Measurements from ENCODE around the gene DDX54.
A peak's percentile ranks its signal among the peaks of the same experiment; 100 is the strongest.

The DDX54 gene, protein sequence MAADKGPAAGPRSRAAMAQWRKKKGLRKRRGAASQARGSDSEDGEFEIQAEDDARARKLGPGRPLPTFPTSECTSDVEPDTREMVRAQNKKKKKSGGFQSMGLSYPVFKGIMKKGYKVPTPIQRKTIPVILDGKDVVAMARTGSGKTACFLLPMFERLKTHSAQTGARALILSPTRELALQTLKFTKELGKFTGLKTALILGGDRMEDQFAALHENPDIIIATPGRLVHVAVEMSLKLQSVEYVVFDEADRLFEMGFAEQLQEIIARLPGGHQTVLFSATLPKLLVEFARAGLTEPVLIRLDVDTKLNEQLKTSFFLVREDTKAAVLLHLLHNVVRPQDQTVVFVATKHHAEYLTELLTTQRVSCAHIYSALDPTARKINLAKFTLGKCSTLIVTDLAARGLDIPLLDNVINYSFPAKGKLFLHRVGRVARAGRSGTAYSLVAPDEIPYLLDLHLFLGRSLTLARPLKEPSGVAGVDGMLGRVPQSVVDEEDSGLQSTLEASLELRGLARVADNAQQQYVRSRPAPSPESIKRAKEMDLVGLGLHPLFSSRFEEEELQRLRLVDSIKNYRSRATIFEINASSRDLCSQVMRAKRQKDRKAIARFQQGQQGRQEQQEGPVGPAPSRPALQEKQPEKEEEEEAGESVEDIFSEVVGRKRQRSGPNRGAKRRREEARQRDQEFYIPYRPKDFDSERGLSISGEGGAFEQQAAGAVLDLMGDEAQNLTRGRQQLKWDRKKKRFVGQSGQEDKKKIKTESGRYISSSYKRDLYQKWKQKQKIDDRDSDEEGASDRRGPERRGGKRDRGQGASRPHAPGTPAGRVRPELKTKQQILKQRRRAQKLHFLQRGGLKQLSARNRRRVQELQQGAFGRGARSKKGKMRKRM

DNA sequence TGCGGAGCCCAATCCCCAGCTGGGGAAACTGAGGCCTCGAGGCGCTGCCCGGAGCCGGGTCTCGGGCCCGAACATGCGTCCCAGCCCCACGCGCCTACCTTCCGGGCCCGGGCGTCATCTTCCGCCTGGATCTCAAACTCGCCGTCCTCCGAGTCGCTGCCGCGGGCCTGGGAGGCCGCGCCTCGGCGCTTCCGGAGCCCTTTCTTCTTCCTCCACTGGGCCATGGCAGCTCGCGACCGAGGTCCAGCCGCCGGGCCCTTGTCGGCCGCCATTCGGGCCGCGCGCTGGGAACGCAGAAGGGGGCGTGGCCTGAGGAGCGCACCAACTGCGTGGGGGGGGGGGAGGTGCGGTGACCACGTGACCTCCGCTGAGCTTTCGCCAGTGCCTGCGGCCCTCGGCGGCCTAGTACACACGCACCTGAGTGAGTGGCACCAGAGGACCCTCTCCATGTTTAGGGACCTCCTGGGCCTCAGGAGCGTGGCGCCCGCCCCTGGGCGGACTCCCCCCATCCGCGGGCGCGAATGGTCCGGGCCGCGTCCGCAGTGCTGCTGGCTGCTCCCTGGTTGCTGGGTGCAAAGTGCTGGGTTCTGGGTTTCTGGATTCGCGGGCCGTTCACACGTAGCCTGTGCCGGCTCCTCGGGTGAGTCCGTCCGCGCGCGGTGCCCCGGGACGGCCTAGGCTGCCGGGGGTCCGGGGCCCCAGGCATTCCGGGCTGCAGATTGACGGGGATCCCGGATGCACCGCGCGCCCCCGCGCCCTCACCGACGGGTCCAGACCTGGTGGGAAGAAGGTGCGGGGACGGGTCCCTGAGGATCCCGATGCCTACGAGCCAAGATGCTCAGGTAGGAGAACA is at the start of gene DDX54, which contains the start of gene RITA1:
DDX54 (minus strand) TSS at position 299 of the 853 bp plus-strand sequence; CDS start at position 272, 27 bp downstream.
RITA1 (plus strand) TSS at position 542 of the 853 bp plus-strand sequence. CDS start 1,026 bp downstream, outside the sequence.
- TF ChIP-seq, protein P1, sequence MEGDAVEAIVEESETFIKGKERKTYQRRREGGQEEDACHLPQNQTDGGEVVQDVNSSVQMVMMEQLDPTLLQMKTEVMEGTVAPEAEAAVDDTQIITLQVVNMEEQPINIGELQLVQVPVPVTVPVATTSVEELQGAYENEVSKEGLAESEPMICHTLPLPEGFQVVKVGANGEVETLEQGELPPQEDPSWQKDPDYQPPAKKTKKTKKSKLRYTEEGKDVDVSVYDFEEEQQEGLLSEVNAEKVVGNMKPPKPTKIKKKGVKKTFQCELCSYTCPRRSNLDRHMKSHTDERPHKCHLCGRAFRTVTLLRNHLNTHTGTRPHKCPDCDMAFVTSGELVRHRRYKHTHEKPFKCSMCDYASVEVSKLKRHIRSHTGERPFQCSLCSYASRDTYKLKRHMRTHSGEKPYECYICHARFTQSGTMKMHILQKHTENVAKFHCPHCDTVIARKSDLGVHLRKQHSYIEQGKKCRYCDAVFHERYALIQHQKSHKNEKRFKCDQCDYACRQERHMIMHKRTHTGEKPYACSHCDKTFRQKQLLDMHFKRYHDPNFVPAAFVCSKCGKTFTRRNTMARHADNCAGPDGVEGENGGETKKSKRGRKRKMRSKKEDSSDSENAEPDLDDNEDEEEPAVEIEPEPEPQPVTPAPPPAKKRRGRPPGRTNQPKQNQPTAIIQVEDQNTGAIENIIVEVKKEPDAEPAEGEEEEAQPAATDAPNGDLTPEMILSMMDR (IDR thresholded peaks at IDR 0.05; ENCODE audit: borderline replicate concordance, control extremely low read depth, extremely low read depth, insufficient read depth, missing control alignments): no peak
- DNase-seq (ENCODE audit: low spot score): peak; percentile 84
- in situ Hi-C loops (cut with MboI; ENCODE audit: low sequenced_read_pairs, unreplicated experiment): loop anchor here (25.0 kb wide), 1 partner anchor 727 kb away; no protein-coding TSS in a partner anchor

DNA sequence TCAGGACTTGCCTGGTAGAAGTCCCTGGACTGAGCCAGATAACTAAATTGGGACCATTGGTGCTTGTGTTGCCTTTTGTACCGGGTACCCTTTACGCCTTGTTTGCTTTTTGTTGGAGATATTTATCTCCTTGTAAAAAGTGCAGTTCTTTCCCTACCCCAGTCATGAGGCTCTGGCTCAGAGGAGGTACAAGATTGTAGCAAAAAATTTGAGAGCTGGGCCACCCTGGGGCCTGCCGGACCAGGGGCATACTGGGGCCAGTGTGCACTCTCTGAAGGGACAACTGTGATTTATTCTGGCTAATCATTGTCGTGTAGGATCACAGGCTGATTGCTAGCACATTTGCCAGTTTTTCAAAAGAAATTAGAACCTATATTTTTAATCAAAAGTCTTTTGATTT is 49.2 kb upstream of the DDX54 start:
- in situ Hi-C loops (cut with MboI; ENCODE audit: low sequenced_read_pairs, unreplicated experiment): no loop called here
- TF ChIP-seq, protein P1 (IDR thresholded peaks at IDR 0.05; ENCODE audit: borderline replicate concordance, control extremely low read depth, extremely low read depth, insufficient read depth, missing control alignments): no peak

DNA sequence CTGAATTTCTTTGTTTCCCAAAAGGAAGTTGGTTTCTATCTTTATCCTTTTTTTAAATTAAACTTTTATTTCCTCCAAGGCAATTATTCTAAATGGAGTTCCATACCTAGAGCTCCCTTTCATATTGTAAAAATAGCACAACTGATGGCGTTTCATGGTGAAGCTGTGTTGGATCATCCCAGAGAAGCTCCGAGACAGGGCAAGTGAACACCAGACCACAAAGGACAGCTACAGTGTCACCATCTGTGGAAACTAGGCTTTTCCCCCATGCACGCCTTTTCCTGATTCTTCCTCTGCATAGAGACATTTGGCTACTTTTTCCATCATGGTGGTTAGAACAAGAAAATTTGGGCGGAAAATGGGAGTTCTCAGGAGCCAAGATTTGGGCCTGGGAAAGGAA is 48.7 kb upstream of the DDX54 start:
- in situ Hi-C loops (cut with MboI; ENCODE audit: low sequenced_read_pairs, unreplicated experiment): no loop called here
- TF ChIP-seq, protein P1 (IDR thresholded peaks at IDR 0.05; ENCODE audit: borderline replicate concordance, control extremely low read depth, extremely low read depth, insufficient read depth, missing control alignments): no peak
- DNase-seq (ENCODE audit: low spot score): no peak

More for the DNA sequence above, 49.2 kb upstream of the DDX54 start:
- no peak for DNase-seq (ENCODE audit: low spot score)

DNA sequence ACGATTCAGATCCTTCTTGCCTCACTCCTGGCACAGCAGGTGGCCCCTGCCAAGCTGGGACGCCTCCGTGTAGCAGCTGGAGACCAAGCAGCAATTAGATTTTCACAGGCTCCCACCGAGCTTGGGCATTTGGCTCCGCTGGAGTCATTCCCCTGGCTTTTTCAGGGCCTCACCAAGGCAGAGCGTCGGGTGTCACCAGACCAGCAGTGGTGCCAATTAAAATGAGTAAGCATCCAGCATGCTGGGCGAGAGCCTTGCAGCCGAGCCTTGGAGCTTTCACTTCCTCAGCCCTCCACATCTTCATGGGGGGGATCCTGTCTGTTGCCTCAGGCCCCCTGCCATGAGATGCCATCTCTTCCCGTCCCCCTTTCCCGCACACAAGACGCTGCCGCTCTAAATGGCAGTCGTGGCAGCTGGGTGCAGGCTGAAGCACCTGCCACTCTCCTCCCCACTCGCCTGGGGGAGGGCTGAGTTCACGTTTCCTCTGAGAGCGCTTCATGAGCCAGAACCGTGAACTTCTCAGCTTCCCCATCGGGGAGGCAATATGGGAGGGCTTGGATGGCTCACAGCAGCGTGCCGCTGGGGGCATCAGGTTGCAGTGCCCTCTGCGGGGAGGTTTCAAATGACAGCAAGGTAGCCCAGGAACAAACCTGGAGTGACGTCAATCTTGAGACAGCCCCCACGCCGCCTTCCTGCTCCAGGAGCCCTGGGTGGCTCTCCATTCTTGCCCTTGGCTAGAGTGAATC is 47.7 kb upstream of the DDX54 start:
- peak; percentile 66 for DNase-seq (ENCODE audit: low spot score)
- TF ChIP-seq, protein P1 (IDR thresholded peaks at IDR 0.05; ENCODE audit: borderline replicate concordance, control extremely low read depth, extremely low read depth, insufficient read depth, missing control alignments): no peak
- in situ Hi-C loops (cut with MboI; ENCODE audit: low sequenced_read_pairs, unreplicated experiment): no loop called here

DNA sequence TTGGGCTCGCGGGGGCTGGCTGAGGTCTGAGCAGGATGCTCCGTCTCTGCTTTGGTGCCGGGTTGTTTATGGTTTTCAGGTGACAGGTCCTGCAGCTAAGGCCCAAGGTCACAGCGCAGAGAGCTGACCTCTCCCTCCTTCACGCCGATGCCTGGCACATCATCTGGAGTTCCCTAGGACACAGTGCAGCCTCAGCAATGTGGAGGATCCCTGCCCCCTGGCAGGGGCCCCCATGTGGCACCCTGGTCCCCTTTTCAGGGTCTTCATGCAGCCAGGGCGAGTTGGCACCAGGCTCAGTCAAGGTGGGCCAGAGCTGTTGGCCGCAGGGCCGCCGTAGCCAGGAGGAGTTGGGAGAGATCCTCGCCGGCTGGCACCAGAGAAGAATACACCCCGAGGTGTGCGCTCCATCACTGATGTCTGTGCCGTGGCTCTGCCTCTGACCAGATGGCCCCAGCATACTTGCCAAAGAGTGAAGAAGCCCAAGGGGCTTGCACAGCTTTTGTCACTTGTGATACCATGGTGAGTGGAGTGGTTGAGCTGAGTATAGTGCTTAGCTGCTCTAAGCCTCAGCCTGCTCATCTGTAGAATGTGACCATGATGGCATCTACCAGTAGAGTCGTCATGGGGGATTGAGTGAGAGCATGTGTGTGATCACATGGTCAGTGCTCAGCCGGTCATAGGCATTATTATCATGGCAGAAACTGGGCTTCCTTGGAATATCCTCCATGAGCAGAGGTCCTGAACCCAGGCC is 47.0 kb upstream of the DDX54 start:
- DNase-seq (ENCODE audit: low spot score): no peak
- TF ChIP-seq, protein P1 (IDR thresholded peaks at IDR 0.05; ENCODE audit: borderline replicate concordance, control extremely low read depth, extremely low read depth, insufficient read depth, missing control alignments): no peak
- in situ Hi-C loops (cut with MboI; ENCODE audit: low sequenced_read_pairs, unreplicated experiment): no loop called here
